GM19025 (cell line): Measurements from ENCODE around the gene DKKL1.

Source experiments
- ATAC-seq: cut with Tn5 transposase; IDR thresholded peaks from one replicate; pipeline ENCODE4 v1.9.1; 2021; ENCODE audit warnings: mild to moderate bottlenecking, low read depth, moderate library complexity; ENCODE audit not compliant: unreplicated experiment

The DKKL1 gene

DNA sequence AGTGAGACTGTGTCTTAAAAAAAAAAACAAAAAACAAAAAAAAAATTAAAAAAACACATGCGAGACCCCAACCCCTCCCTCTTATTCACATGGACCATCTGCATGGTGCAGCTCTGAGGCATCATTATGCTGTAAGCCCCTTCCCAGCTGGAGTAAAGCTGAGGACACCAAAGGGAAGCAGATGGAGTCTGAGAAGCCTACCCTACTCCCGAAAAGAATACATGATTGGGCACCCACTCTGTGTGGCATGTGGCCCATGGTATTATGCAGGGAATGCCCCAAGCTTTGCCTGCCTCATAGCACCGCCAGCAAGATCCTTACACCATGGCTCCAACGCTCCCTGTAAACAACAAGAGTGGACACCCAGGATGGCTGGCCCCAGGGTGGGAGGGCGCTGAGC lies 54.8 kb downstream of the DKKL1 start:
- no peak for ATAC-seq

- no peak for ATAC-seq
Observed at GRCh38 chr19:49419173-49419572, 55.5 kb downstream of the DKKL1 start.

DNA sequence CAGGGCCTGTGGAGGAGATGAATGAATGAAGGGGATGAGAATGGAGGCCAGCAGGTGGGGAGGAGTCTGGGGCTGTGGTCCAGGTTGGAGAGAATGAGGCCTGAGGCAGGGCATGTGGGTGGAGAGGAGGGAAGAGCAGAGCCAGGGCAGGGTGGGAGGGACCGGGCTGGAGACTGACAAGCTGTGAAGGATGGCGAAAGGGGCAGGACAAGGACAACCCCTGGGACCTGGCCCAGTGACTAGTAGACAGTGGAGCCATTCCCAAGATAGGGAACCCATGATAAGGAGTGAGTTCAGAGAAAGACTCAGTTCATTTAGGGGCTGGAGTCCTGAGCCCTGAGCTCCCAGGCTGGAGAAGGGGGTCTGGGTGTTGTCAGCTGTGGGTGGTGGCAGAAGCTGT lies 56.5 kb downstream of the DKKL1 start:
- no peak for ATAC-seq

GRCh38 chr19:49421039-49421877 lies 57.6 kb downstream of the DKKL1 start:
- no peak for ATAC-seq

DNA sequence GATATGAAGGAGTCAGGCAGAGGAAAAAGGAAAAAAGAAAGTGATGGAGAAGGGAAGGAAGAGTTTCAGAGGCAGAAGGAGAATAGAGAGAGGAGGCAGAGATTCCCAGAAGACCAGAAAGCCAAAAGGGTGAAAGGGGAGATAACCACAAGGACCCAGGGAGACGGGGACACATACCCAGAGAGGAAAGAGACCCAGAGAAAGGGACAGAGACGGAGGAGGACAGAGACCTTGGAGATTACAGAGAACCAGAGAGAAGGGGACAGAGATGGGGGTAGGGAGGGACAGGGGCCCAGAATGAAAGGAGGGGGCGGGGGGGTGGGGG lies 58.2 kb downstream of the DKKL1 start:
- ATAC-seq: no peak

DNA sequence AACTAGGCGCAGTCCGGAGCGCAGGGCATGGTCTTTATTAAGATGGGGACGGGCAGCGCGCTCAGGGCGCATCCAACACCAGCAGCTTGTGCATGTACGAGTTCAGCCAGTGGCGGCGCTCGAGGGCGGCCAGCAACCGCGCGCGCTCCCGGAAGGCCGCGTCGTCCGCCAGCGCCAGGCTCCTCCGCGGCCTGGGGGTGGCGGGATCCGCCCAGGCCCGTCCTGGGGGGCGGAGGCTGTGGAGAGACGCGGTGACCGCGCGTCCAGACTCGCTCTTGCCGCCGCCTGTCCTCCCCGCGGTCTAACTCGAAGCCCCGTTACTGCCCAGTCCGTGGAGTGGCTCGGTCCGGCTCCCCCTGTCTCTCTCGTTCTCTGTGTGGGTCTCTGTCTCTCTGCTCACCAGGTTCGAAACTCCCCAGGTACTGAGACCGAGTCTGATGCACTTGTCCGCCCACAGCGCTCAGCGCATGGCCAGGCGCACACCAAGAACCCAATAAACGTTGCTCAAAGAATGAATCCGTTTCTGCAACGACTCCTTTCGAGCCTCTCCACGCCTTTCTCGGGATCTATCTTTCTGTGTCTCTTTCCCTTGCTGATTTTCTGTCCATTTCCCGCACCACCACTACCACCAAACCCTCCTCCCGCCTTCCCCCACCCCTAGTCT lies 58.9 kb downstream of the DKKL1 start:
- no peak for ATAC-seq

- no peak for ATAC-seq
Observed at GRCh38 chr19:49423071-49423984, 59.7 kb downstream of the DKKL1 start, which contains the start of gene PTH2. PTH2 (minus strand) TSS chr19:49423441; CDS start chr19:49423339, 102 bp downstream.

- ATAC-seq: no peak
Observed at GRCh38 chr19:49423985-49424303, 60.3 kb downstream of the DKKL1 start.
